H1 (cell line): ENCODE measurements around the gene LEUTX.

Experiments used
- CHD2 ChIP-seq: IDR thresholded peaks from 2 replicates; pipeline ENCODE4 v1.6.1; 2012; ENCODE audit warnings: low read length, improper control_type of control experiment
- CTCF ChIP-seq, 3 experiments: IDR thresholded peaks; 1 replicate in 2 of 3; 2 replicates in 1 of 3; pipeline versions ENCODE4 v1.5.1 to v1.6.1; 2011; ENCODE audit warnings: low read length in 3 of 3, mild to moderate bottlenecking in 3 of 3, inconsistent platforms in 2 of 3, low read depth in 1 of 3, moderate library complexity in 1 of 3; ENCODE audit not compliant: insufficient read depth in 1 of 3; ENCODE audit errors: control extremely low read depth in 1 of 3
- EP300 ChIP-seq, 2 experiments: IDR thresholded peaks; 1 replicate in 1 of 2; 2 replicates in 1 of 2; pipeline ENCODE4 v1.6.1; 2011 to 2012; ENCODE audit warnings: low read depth in 2 of 2, low read length in 2 of 2, mild to moderate bottlenecking in 2 of 2, borderline replicate concordance in 1 of 2, inconsistent platforms in 1 of 2, moderate library complexity in 1 of 2
- EZH2 ChIP-seq: fragments of 200-600 bp; sonication (generic); IDR thresholded peaks from 2 replicates; pipeline ENCODE4 v1.7.1; 2012; ENCODE audit warnings: low read depth, mild to moderate bottlenecking, moderate library complexity, low read length, inconsistent platforms; ENCODE audit not compliant: severe bottlenecking
- GABPA ChIP-seq: IDR thresholded peaks from 2 replicates; pipeline ENCODE4 v1.6.1; 2011; ENCODE audit warnings: mild to moderate bottlenecking, low read length, moderate library complexity, borderline replicate concordance; ENCODE audit not compliant: insufficient read depth
- POLR2A ChIP-seq, 2 experiments: IDR thresholded peaks; 1 replicate in 1 of 2; 2 replicates in 1 of 2; pipeline ENCODE4 v1.6.1; 2011; ENCODE audit warnings: low read depth in 2 of 2, low read length in 2 of 2, mild to moderate bottlenecking in 2 of 2; ENCODE audit errors: control extremely low read depth in 1 of 2
- RNF2 ChIP-seq: fragments of 200-900, 300-1000 bp; sonication (generic); IDR thresholded peaks from 2 replicates; pipeline ENCODE4 v1.7.1; 2016; ENCODE audit warnings: borderline replicate concordance, low read depth, mild to moderate bottlenecking, antibody characterized with exemption, low read length; ENCODE audit not compliant: poor library complexity, severe bottlenecking; ENCODE audit errors: missing control alignments
- SIN3A ChIP-seq, 2 experiments: IDR thresholded peaks in 1 of 2; conservative IDR thresholded peaks in 1 of 2; 2 replicates each; pipeline ENCODE4 v1.6.1; 2011 to 2012; ENCODE audit warnings: low read length in 2 of 2, improper control_type of control experiment in 1 of 2, low read depth in 1 of 2, mild to moderate bottlenecking in 1 of 2

- TF ChIP-seq CTCF (IDR thresholded peaks at IDR 0.05; ENCODE audit: control extremely low read depth in 1 of 3, insufficient read depth in 1 of 3, low read depth in 1 of 3, low read length in 3 of 3) (no peak), POLR2A (IDR thresholded peaks at IDR 0.05; ENCODE audit: control extremely low read depth in 1 of 2, low read depth in 2 of 2, low read length in 2 of 2) (no peak), EP300 (IDR thresholded peaks at IDR 0.05; ENCODE audit: borderline replicate concordance in 1 of 2, low read depth in 2 of 2, low read length in 2 of 2) (no peak), SIN3A (conservative IDR thresholded peaks at IDR 0.05 in 1 of 2, IDR thresholded peaks at IDR 0.05 in 1 of 2; ENCODE audit: low read depth in 1 of 2, low read length in 2 of 2) (no peak), GABPA (no peak), EZH2 (no peak), RNF2 (no peak), CHD2 (no peak)
Measured at GRCh38 chr19:39754971-39755370, 23.7 kb upstream of the LEUTX start.
